ENCODE data around the gene RPL4. TPM values are rescaled to one million over a fixed set of nuclear protein-coding genes. Genes with fewer than 3 reads are reported as not detected.

The RPL4 gene
- total RNA-seq, 1 donor from 2014 or later = 2,079 TPM

DNA sequence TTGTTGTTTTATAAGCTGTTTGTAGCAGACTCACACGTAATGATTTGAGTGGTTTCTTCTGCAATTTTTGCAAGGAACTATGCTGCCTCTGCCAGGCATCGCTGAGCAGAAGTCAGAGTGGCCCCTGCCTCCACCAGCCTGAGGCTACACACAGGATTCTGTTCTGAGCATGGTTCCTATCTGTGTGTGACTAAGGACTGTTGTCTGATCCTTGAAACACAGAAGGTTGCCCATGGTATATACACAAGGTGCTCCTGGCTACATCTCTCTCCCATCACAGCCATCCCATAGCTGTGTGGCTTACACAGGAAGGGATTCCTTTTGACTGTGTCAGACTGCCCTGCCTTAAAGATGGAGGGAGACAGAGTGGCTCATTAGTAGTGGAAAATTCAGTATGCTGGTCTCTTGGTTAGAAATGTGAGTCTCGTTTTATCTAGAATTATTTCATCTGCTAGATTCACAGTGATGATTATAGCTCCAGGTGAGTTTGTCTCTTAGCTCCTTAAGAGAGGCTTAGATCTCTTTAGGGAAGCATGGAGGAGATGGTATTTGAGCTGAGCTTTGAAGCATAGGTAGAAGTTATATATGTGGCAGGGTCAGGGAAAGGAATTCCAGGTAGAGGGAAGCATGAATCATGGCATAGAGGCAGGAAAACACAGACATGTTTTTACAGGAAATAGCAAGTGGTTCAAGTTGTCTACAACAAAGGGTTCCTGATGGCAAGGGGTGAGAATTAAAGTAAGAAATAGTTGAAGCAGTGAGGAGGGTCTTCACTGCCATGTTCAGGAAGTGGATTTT lies 44.6 kb downstream of the RPL4 start:
- DNase-seq (ENCODE audit: low spot score) = no peak

DNA sequence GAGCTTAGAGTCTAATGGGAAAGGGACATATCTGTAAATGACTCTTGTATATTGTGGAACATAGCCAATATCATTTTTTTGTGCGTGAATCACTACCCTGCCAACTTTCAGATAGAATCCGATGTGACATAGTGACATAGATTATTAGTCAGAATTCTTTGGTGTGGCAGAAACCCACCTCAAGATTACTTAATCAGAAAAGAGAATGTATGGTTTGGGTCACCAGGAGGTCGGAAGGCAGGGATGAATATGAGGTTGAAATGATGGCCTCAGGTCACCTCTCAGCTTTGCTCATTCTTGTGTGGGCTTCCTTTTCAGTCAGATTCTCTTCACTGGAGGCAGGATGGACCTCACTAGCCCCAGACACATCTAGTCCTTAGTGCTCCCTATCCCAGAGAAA lies 48.4 kb downstream of the RPL4 start:
- no peak for DNase-seq (ENCODE audit: low spot score)

DNA sequence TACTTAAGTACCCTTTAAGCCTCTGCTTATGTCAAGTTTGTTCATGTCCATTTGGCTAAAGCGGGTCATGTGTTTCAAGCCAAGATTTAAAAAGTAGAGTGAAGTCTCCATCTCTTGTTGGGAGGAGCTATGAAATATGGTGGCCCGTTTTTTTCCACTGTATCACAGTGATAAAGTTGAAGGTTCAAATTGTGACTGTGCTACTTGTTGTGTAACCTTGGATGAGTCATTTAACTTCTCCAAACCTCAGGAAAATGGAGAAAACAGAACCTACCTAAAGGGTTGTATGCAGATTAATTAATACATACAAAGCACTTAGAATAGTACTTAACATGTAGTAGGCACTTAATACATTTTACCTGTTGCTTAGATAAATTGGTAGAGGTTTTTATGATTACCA lies 50.5 kb downstream of the RPL4 start:
- no peak for DNase-seq (ENCODE audit: low spot score)

DNA sequence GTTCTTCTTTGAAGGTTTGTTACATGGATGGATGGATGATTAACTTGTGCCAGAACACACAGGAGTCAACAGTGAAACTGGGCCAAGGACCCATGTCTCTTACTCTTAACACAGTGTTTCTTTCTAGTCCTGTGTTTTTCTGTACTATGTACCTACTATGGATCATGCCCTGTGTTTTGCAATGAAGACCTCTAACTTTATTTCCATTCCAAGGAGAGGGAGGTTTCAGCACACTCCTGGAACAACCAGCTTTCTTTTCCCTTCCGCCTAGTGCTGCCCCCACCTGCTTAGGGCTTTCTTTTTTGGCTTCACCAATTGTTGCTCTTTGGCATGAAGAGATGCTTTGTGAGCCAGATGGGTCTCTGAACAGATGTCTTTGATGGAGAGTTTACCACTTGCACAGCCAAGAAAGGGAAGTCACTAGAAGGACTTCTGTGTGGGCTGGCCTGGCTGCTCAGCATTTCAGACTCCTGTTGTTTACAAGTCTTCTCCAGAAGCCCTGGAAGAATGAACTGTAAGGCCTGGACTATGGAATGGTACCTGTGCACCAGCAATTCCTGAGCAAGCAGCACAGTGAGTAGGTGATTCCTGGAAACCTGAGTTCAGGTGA lies 51.6 kb downstream of the RPL4 start:
- no peak for DNase-seq (ENCODE audit: low spot score)

DNA sequence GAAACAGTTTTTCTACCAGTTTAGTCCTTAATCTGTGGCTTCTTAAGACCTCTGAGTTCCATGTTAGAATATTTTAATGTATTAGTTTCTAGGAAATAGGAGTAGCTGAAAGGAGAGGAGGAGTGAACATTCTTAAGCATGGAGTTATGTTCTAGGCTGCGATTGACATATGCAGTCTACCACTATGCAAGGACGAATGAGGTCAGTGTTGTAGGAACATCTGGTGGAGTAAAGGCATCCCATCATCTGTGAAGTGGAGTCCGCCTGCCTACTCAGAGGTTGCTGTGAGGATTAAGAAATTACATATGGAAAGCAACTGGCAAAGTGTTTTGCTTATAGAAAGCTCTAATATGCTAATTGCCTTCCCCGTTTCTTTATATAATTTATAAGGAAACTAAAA lies 52.2 kb downstream of the RPL4 start:
- no peak for DNase-seq (ENCODE audit: low spot score)

Other genes with a start within 250 kb of the RPL4 start
- 30.9 TPM for gene DIS3L, start 211.3 kb downstream of the RPL4 start, total RNA-seq
- 10.6 TPM for gene TIPIN, start 148.2 kb downstream of the RPL4 start, total RNA-seq
- 23.1 TPM for gene MAP2K1, start 117.9 kb downstream of the RPL4 start, total RNA-seq
- gene SNAPC5, start 7.1 kb downstream of the RPL4 start, total RNA-seq = 29.2 TPM
- 9.0 TPM for gene ZWILCH, start 471 bp upstream of the RPL4 start, total RNA-seq
- not detected for gene LCTL, start 61.1 kb upstream of the RPL4 start, total RNA-seq
- 17.4 TPM for gene SMAD6, start 197.4 kb upstream of the RPL4 start, total RNA-seq

Data from ureter (tissue), 1 donor.